GM23338 (cell line): ENCODE data around the gene RFX2. TPM values are rescaled to one million over a fixed set of nuclear protein-coding genes. Genes with fewer than 3 reads are reported as not detected.

ENCODE experiments used
- ATAC-seq: fragments of 200-7000 bp; cut with Tn5 transposase; 3 replicates; pipeline ENCODE4 v1.9.1; 2020
- DNase-seq: peaks from one replicate; pipeline ENCODE4 v3.0.0-alpha.2; 2015; ENCODE audit warnings: low spot score
- H2AFZ ChIP-seq: fragments of 200-600 bp; sonication (generic); 2 replicates; pipeline ENCODE4 v1.8.0; 2016; ENCODE audit warnings: antibody characterized with exemption, mild to moderate bottlenecking, moderate library complexity
- H3F3A ChIP-seq: fragments of 200-600 bp; sonication (generic); replicated peaks from 2 replicates; pipeline ENCODE4 v1.8.0; 2017; ENCODE audit warnings: antibody characterized with exemption, mixed run types, low read depth
- H3K27ac ChIP-seq: fragments of 200-600 bp; sonication (generic); 2 replicates; pipeline ENCODE4 v1.6.1; 2016; ENCODE audit warnings: low read depth
- H3K27me3 ChIP-seq: fragments of 200-600 bp; sonication (generic); 2 replicates; pipeline ENCODE4 v1.8.0; 2016; ENCODE audit warnings: mild to moderate bottlenecking, mixed run types, moderate library complexity; ENCODE audit not compliant: insufficient read depth
- H3K36me3 ChIP-seq: fragments of 200-600 bp; sonication (generic); 2 replicates; pipeline ENCODE4 v1.8.0; 2016; ENCODE audit warnings: mild to moderate bottlenecking; ENCODE audit not compliant: insufficient read depth
- H3K4me1 ChIP-seq: fragments of 200-600 bp; sonication (generic); 2 replicates; pipeline ENCODE4 v1.8.0; 2016; ENCODE audit warnings: mild to moderate bottlenecking, moderate library complexity; ENCODE audit not compliant: insufficient read depth
- H3K4me2 ChIP-seq: fragments of 200-600 bp; sonication (generic); 2 replicates; pipeline ENCODE4 v1.7.1; 2017; ENCODE audit warnings: mixed run types
- H3K4me3 ChIP-seq: fragments of 200-600 bp; sonication (generic); 2 replicates; pipeline ENCODE4 v1.6.1; 2016; ENCODE audit warnings: mixed run types
- H3K79me2 ChIP-seq: fragments of 200-600 bp; sonication (generic); replicated peaks from 2 replicates; pipeline ENCODE4 v1.8.0; 2017; ENCODE audit warnings: mild to moderate bottlenecking; ENCODE audit not compliant: insufficient read depth
- H3K9me2 ChIP-seq: fragments of 200-600 bp; sonication (generic); 2 replicates; pipeline ENCODE4 v1.8.0; 2017; ENCODE audit not compliant: insufficient read depth
- H4K20me1 ChIP-seq: fragments of 200-600 bp; sonication (generic); replicated peaks from 2 replicates; pipeline ENCODE4 v1.8.0; 2017; ENCODE audit warnings: mild to moderate bottlenecking; ENCODE audit not compliant: insufficient read depth
- H3K27ac Mint-ChIP-seq: 2 replicates; pipeline ENCODE4 v1.8.0; 2020; ENCODE audit warnings: inconsistent platforms, mild to moderate bottlenecking, moderate library complexity, mixed read lengths
- H3K27me3 Mint-ChIP-seq: 3 replicates; pipeline ENCODE4 v1.8.0; 2022; ENCODE audit warnings: low read depth, mild to moderate bottlenecking, moderate library complexity, mixed read lengths, inconsistent platforms; ENCODE audit not compliant: insufficient read depth, poor library complexity
- H3K36me3 Mint-ChIP-seq: 3 replicates; pipeline ENCODE4 v1.8.0; 2021; ENCODE audit warnings: low read depth, mild to moderate bottlenecking, inconsistent platforms, moderate library complexity, mixed read lengths
- H3K4me1 Mint-ChIP-seq: 3 replicates; pipeline ENCODE4 v1.8.0; 2020; ENCODE audit warnings: mild to moderate bottlenecking, inconsistent platforms, mixed read lengths
- H3K4me3 Mint-ChIP-seq: 3 replicates; pipeline ENCODE4 v1.8.0; 2021; ENCODE audit warnings: moderate library complexity, mild to moderate bottlenecking, inconsistent platforms, mixed read lengths
- H3K9me3 Mint-ChIP-seq: 3 replicates; pipeline ENCODE4 v1.8.0; 2020; ENCODE audit warnings: moderate library complexity, mild to moderate bottlenecking, inconsistent platforms, mixed read lengths
- CREB1 ChIP-seq: fragments of 250-450 bp; sonication (Bioruptor Pico); IDR thresholded peaks from 2 replicates; pipeline ENCODE4 v1.5.0; 2020; ENCODE audit warnings: low read depth, mild to moderate bottlenecking, moderate library complexity
- ETS1 ChIP-seq: IDR thresholded peaks from 2 replicates; pipeline ENCODE4 v1.6.1; 2016; ENCODE audit warnings: antibody characterized with exemption
- EZH2 ChIP-seq: fragments of 200-600 bp; sonication (generic); IDR thresholded peaks from one replicate; pipeline ENCODE4 v1.8.0; 2017; ENCODE audit warnings: antibody characterized with exemption, mild to moderate bottlenecking, low read depth; ENCODE audit not compliant: unreplicated experiment
- EZH2phosphoT487 ChIP-seq: fragments of 200-600 bp; sonication (generic); IDR thresholded peaks from one replicate; pipeline ENCODE4 v1.8.1; 2018; ENCODE audit warnings: antibody characterized with exemption; ENCODE audit not compliant: unreplicated experiment
- JUNB ChIP-seq: IDR thresholded peaks from one replicate; pipeline ENCODE4 v1.6.1; 2016; ENCODE audit warnings: antibody characterized with exemption; ENCODE audit not compliant: unreplicated experiment
- NANOG ChIP-seq: IDR thresholded peaks from 2 replicates; pipeline ENCODE4 v1.6.1; 2016; ENCODE audit warnings: antibody characterized with exemption, borderline replicate concordance
- POLR2AphosphoS5 ChIP-seq: IDR thresholded peaks from 2 replicates; pipeline ENCODE4 v1.6.1; 2016; ENCODE audit warnings: antibody characterized with exemption, low read depth
- REST ChIP-seq: IDR thresholded peaks from one replicate; pipeline ENCODE4 v1.6.1; 2018; ENCODE audit warnings: antibody characterized with exemption; ENCODE audit not compliant: unreplicated experiment
- STAT1 ChIP-seq: IDR thresholded peaks from one replicate; pipeline ENCODE4 v1.6.1; 2016; ENCODE audit warnings: antibody characterized with exemption; ENCODE audit not compliant: unreplicated experiment
- ZNF114 ChIP-seq: fragments of 250-450 bp; sonication (Bioruptor Pico); IDR thresholded peaks from 2 replicates; pipeline ENCODE4 v1.5.0; 2020; ENCODE audit warnings: mild to moderate bottlenecking, moderate library complexity
- ZNF331 ChIP-seq: fragments of 250-450 bp; sonication (Bioruptor Pico); IDR thresholded peaks from 2 replicates; pipeline ENCODE4 v1.5.0; 2020; ENCODE audit warnings: low read depth, mild to moderate bottlenecking, moderate library complexity
- polyA plus RNA-seq: library from polyadenylated mRNA; unstranded; fragments of >200 nt; fragmentation: Nextera tagmentation; extraction: Ambion mirVana; gene quantifications from 2 replicates; pipeline ENCODE4 v1.2.1, GENCODE V29; 2016
- total RNA-seq: library from RNA; depleted of rRNA; stranded (reverse); fragments of >200 nt; shearing (Covaris generic); gene quantifications from 2 replicates; pipeline ENCODE4 v1.2.3, GENCODE V29; 2014
- TF ChIP-seq, protein P1 (sequence below): fragments of 250-450 bp; sonication (Bioruptor Pico); IDR thresholded peaks from 2 replicates; pipeline ENCODE4 v1.5.0; 2020; ENCODE audit warnings: mild to moderate bottlenecking, moderate library complexity
- TF ChIP-seq, protein P2 (sequence below), 2 experiments: fragments of 200-600 bp in 1 of 2; sonication (generic) in 1 of 2; conservative IDR thresholded peaks; 2 replicates each; pipeline versions ENCODE4 v1.5.1 to v1.6.1; 2016 to 2017; ENCODE audit warnings: antibody characterized with exemption in 2 of 2, low read depth in 2 of 2, mild to moderate bottlenecking in 2 of 2, moderate library complexity in 1 of 2

The RFX2 gene
- total and polyA plus RNA-seq, 2 experiments from 2014 or later: 4.6 to 13.0 TPM

DNA sequence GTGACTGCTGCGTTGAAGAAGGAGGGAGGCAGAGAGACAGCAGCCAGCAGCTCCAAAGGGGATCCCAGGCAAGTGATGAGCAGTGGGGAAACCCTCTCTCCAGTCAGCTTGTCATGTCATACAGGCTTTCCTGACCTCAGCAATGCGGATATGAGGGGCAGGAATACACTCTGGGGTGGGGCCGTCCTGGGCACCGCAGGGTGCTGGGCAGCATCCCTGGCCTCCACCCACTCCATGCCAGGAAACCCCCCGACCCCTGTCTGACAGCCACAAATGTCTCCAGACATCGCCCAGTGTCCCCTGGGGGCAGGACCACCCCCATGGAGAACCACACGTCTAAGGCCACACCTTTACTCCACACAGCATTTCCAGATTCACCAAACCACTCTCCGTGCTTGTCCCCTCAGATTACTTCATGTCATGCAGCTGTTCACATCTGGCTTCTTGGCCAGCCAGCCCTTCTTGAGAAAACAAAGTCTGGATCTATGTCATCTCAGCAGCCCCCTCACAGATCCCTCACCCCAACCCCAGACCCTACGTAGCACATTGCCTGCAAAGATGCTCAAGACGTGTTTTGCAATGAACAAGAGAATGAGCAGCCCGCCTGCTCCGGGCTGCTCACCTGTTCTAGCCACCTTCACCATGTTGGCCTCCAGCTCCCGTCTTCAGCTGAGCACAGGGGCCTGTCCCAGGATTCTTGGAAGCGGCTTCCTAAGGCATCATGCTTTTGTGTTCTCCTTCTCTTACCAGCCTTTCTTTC is 46.5 kb downstream of the RFX2 start:
- DNase-seq (no peak), ATAC-seq (no peak)
- Mint-ChIP-seq H3K4me1 (peaks cover 19% of the 10 kb centered on the region), H3K9me3 (no peaks in the 10 kb centered on the region; the same call in 1 of the 3 replicates), H3K4me3 (no peak overlapping the region), H3K36me3 (no peaks in the 10 kb centered on the region), H3K27ac (no peak overlapping the region), H3K27me3 (peaks cover 13% of the 10 kb centered on the region)
- H3K79me2 ChIP-seq: no peaks in the 10 kb centered on the region
- no peak overlapping the region for H3K27ac ChIP-seq
- H3K9me2 ChIP-seq: no peaks in the 10 kb centered on the region
- no peak overlapping the region for H2AFZ ChIP-seq
- no peak overlapping the region for H3K4me2 ChIP-seq
- H3K4me3 ChIP-seq: no peak overlapping the region
- H3K36me3 ChIP-seq: no peaks in the 10 kb centered on the region
- H3K4me1 ChIP-seq: peaks cover 5% of the 10 kb centered on the region; the same call in 1 of the 2 replicates
- no peaks in the 10 kb centered on the region for H3F3A ChIP-seq
- TF ChIP-seq, protein P1, sequence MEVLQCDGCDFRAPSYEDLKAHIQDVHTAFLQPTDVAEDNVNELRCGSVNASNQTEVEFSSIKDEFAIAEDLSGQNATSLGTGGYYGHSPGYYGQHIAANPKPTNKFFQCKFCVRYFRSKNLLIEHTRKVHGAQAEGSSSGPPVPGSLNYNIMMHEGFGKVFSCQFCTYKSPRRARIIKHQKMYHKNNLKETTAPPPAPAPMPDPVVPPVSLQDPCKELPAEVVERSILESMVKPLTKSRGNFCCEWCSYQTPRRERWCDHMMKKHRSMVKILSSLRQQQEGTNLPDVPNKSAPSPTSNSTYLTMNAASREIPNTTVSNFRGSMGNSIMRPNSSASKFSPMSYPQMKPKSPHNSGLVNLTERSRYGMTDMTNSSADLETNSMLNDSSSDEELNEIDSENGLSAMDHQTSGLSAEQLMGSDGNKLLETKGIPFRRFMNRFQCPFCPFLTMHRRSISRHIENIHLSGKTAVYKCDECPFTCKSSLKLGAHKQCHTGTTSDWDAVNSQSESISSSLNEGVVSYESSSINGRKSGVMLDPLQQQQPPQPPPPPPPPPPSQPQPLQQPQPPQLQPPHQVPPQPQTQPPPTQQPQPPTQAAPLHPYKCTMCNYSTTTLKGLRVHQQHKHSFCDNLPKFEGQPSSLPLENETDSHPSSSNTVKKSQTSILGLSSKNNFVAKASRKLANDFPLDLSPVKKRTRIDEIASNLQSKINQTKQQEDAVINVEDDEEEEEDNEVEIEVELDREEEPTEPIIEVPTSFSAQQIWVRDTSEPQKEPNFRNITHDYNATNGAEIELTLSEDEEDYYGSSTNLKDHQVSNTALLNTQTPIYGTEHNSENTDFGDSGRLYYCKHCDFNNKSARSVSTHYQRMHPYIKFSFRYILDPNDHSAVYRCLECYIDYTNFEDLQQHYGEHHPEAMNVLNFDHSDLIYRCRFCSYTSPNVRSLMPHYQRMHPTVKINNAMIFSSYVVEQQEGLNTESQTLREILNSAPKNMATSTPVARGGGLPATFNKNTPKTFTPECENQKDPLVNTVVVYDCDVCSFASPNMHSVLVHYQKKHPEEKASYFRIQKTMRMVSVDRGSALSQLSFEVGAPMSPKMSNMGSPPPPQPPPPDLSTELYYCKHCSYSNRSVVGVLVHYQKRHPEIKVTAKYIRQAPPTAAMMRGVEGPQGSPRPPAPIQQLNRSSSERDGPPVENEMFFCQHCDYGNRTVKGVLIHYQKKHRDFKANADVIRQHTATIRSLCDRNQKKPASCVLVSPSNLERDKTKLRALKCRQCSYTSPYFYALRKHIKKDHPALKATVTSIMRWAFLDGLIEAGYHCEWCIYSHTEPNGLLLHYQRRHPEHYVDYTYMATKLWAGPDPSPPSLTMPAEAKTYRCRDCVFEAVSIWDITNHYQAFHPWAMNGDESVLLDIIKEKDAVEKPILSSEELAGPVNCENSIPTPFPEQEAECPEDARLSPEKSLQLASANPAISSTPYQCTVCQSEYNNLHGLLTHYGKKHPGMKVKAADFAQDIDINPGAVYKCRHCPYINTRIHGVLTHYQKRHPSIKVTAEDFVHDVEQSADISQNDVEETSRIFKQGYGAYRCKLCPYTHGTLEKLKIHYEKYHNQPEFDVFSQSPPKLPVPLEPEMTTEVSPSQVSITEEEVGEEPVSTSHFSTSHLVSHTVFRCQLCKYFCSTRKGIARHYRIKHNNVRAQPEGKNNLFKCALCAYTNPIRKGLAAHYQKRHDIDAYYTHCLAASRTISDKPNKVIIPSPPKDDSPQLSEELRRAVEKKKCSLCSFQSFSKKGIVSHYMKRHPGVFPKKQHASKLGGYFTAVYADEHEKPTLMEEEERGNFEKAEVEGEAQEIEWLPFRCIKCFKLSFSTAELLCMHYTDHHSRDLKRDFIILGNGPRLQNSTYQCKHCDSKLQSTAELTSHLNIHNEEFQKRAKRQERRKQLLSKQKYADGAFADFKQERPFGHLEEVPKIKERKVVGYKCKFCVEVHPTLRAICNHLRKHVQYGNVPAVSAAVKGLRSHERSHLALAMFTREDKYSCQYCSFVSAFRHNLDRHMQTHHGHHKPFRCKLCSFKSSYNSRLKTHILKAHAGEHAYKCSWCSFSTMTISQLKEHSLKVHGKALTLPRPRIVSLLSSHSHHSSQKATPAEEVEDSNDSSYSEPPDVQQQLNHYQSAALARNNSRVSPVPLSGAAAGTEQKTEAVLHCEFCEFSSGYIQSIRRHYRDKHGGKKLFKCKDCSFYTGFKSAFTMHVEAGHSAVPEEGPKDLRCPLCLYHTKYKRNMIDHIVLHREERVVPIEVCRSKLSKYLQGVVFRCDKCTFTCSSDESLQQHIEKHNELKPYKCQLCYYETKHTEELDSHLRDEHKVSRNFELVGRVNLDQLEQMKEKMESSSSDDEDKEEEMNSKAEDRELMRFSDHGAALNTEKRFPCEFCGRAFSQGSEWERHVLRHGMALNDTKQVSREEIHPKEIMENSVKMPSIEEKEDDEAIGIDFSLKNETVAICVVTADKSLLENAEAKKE (CRISPR knock-in tag): no peak
- TF ChIP-seq JUNB: no peak
- TF ChIP-seq POLR2AphosphoS5: no peak
- TF ChIP-seq REST: no peak
- no peak for TF ChIP-seq NANOG
- no peak for TF ChIP-seq STAT1
- no peak for TF ChIP-seq EZH2phosphoT487
- TF ChIP-seq CREB1 (CRISPR knock-in tag): no peak
- TF ChIP-seq ETS1: no peak
- no peak for TF ChIP-seq EZH2
- TF ChIP-seq, protein P2, sequence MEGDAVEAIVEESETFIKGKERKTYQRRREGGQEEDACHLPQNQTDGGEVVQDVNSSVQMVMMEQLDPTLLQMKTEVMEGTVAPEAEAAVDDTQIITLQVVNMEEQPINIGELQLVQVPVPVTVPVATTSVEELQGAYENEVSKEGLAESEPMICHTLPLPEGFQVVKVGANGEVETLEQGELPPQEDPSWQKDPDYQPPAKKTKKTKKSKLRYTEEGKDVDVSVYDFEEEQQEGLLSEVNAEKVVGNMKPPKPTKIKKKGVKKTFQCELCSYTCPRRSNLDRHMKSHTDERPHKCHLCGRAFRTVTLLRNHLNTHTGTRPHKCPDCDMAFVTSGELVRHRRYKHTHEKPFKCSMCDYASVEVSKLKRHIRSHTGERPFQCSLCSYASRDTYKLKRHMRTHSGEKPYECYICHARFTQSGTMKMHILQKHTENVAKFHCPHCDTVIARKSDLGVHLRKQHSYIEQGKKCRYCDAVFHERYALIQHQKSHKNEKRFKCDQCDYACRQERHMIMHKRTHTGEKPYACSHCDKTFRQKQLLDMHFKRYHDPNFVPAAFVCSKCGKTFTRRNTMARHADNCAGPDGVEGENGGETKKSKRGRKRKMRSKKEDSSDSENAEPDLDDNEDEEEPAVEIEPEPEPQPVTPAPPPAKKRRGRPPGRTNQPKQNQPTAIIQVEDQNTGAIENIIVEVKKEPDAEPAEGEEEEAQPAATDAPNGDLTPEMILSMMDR (conservative IDR thresholded peaks at IDR 0.05; ENCODE audit: low read depth in 2 of 2): no peak
- no peak for TF ChIP-seq ZNF331
- TF ChIP-seq ZNF114: no peak
- no peaks in the 10 kb centered on the region for H4K20me1 ChIP-seq
- H3K27me3 ChIP-seq: no peaks in the 10 kb centered on the region
